ENCODE data around the gene RPP14.

DNA sequence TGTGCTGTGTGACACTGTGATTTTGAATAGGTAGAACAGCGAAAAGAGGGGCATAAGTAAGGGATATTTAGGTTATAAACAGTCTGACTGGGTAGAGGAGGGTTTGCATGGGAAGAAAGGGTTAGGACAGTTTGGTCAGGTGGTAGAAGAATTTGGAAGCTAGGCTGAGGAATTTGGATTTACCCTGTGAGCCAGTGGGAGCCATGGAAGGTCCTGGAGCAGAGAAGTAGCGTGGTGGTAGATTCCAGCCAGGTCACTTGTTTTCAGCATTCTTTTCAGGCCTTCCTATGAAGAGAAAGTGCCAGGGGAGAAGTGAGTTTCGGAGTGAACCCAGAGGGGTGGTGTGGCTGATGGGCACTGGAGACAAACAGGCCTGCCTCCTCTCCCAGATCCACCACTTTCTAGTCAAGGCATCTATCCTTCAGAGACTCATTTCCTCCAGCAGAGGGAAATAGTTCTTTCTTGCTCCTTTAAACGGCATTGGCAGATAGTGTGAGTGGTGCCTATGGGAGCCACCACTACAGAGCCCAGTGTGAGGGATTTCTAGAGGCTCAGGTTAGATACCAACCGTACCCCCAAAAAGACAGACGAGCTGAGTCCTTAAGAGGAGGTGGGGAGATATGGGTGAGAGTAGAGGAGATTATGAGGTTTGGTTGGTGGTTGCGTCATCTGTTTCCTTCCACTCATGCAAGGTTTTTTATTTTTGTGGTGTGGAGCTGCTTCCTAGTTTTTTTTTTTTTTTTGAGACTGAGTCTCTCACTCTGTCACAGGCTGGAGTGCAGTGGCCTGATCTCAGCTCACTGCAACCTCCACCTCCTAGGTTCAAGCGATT is 47.9 kb downstream of the RPP14 start:
- no peak for TF ChIP-seq EZH2 (optimal IDR thresholded peaks at IDR 0.05; ENCODE audit: low read depth, low read length)
- TF ChIP-seq, protein P1, sequence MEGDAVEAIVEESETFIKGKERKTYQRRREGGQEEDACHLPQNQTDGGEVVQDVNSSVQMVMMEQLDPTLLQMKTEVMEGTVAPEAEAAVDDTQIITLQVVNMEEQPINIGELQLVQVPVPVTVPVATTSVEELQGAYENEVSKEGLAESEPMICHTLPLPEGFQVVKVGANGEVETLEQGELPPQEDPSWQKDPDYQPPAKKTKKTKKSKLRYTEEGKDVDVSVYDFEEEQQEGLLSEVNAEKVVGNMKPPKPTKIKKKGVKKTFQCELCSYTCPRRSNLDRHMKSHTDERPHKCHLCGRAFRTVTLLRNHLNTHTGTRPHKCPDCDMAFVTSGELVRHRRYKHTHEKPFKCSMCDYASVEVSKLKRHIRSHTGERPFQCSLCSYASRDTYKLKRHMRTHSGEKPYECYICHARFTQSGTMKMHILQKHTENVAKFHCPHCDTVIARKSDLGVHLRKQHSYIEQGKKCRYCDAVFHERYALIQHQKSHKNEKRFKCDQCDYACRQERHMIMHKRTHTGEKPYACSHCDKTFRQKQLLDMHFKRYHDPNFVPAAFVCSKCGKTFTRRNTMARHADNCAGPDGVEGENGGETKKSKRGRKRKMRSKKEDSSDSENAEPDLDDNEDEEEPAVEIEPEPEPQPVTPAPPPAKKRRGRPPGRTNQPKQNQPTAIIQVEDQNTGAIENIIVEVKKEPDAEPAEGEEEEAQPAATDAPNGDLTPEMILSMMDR (IDR thresholded peaks at IDR 0.05; ENCODE audit: low read length), result no peak
